Right lung (tissue), 10 donors: Measurements from ENCODE around the gene CDH7. TPM values are rescaled to one million over a fixed set of nuclear protein-coding genes. Genes with fewer than 3 reads are reported as not detected.

Experiments
- DNase-seq, 2 donors: peaks; one replicate each; pipeline ENCODE4 v3.0.0-alpha.2; 2013
- long read RNA-seq, 8 donors: transcript quantifications; one replicate each; lab custom pipeline, GENCODE V29; 2026
- polyA plus RNA-seq, 5 donors: library from polyadenylated mRNA; unstranded; fragments of 120-200 nt; gene quantifications; one replicate each; pipeline versions ENCODE4 v1.2.1 to v1.2.3, GENCODE V29; 2013; ENCODE audit warnings: inconsistent platforms in 1 of 5, low replicate concordance in 1 of 5; ENCODE audit not compliant: insufficient read length in 5 of 5, insufficient read depth in 1 of 5

CDH7 gene, protein sequence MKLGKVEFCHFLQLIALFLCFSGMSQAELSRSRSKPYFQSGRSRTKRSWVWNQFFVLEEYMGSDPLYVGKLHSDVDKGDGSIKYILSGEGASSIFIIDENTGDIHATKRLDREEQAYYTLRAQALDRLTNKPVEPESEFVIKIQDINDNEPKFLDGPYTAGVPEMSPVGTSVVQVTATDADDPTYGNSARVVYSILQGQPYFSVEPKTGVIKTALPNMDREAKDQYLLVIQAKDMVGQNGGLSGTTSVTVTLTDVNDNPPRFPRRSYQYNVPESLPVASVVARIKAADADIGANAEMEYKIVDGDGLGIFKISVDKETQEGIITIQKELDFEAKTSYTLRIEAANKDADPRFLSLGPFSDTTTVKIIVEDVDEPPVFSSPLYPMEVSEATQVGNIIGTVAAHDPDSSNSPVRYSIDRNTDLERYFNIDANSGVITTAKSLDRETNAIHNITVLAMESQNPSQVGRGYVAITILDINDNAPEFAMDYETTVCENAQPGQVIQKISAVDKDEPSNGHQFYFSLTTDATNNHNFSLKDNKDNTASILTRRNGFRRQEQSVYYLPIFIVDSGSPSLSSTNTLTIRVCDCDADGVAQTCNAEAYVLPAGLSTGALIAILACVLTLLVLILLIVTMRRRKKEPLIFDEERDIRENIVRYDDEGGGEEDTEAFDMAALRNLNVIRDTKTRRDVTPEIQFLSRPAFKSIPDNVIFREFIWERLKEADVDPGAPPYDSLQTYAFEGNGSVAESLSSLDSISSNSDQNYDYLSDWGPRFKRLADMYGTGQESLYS
- 1 to 10 TPM in 4 of 5 donors, under 1 TPM in 1; 0.97 to 1.8 (median 1.8) TPM for polyA plus RNA-seq
- long read RNA-seq, donor 1, result 0 reads
- long read RNA-seq, donor 2, result 0 reads
- long read RNA-seq, donor 3, result 0 reads
- long read RNA-seq, donor 4, result 0 reads
- long read RNA-seq, donor 5, full-length matches to known transcripts, result 1 of 1 reads
- long read RNA-seq, donor 5, partial matches to known transcripts, result 0 of 1 reads
- long read RNA-seq, donor 5, other reads (novel, unspliced or antisense), result 0 of 1 reads
- long read RNA-seq, donor 6, full-length matches to known transcripts, result 1 of 1 reads
- long read RNA-seq, donor 6, partial matches to known transcripts, result 0 of 1 reads
- long read RNA-seq, donor 6, other reads (novel, unspliced or antisense), result 0 of 1 reads
- long read RNA-seq, donor 7, result 0 reads
- long read RNA-seq, donor 8, result 0 reads

DNA sequence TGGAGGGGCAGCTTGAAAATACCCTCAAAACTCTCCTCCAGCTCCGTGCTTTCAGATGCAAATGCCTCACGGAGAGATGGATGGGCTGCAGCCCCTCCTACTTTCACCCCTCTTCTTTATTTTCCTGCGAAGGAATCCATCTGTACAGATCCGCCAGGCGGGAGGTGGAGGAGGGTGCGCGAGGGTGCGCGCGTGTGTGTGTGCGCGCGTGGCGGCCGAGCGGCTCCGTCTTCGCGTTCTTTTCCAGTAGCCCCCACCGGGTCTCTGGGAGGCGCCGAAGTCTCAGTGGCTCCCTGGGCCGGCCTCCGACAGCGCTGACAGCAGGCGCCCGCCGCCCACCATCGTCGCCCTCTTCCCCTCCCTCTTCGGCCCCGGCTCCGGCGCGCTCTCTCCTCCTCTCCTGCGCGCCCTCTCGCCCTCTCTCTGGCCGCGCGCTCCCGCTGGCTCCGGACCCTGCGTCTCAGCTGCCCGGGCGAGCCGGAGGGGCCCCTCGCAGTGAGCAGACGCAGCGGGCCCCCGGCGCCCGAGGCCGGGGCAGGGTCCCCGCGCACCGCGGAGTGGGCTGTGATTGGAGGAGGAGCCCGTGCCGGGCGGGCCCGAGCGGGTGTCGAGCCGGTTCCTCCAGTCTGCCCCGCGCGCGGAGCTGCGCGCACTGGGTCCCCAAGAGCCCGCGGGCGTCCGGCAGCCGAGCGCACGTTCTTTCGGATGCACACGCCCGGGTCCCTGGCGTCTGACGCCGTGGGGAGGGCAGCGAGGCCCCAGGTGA, at the start of gene CDH7:
Gene CDH7, plus strand, starts transcription at position 624 of the 766 bp plus-strand sequence. CDS start 11,831 bp downstream, outside the sequence.
- peak; percentile 41 to 61 for DNase-seq

DNA sequence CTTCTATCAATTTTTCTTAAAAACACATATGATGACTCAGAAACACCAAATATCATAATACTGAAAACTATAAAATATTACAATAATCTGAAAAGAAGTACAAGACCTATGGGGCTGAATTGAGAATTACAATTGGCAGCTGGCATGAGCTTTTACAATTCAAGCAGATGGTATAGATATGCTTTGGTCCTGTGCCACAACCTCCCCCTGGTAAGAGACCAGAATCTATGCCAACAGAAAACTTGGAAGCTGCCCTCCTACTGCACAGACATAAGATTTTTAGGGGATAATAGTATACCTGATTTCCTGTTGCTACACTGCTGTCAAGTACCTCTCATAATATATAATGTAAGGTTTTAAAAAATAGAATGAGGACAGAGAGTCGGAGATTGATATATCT, 46.8 kb upstream of the CDH7 start:
- DNase-seq, result no peak

DNA sequence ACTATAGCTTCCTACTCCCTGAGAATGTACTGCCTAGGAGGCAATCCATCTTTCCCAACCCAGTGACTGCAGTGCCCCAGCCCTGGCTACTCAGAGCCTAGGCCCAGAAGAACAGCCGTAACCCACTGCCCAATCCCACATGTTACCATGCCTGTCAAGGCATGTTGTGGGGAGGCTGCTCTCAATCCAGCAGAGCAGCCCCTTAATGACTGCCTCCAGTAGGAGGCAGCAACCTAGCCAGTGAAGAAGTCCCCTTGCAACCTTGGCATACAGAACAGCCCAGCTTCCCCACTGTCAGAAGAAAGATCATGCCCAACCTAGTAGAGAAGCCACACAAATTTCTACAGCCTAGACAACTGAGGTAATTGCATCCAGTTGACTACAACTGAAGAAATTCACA, 44.2 kb upstream of the CDH7 start:
- DNase-seq, result no peak

DNA sequence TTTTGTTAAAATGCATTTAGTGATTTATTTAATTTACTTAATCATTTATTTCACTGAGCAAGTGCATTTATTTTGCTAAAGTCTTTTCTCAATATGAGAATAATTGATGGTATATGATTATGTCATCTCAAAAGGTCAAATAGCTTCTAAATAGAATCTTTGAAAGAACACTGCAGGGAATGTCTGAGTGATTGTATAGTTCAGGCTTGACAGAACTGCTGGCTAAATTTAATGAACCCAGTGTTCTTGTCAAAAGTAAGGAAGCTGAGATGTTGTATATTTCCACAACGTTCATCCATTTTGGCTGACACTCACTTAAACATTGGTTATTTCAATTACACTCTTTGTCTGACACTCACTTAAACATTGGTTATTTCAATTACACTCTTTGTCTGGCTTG, 39.3 kb upstream of the CDH7 start:
- no peak for DNase-seq

DNA sequence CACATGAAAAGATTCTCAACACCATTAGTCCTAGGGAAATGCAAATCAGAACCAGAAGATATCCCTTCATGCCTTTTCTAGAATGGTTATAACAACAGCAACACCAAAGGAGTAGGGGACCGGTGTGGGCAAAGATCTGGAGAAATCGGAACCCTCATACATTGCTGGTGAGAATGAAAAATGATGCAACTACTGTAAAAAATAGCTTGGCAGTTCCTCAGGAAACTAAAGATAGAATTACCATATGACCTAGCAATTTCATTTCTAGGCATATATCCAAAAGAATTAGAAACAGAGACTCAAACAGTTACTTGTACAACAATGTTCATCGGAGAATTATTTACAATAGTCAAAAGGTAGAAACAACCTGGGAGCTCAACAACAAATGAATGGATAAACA, 29.2 kb upstream of the CDH7 start:
- DNase-seq, result no peak

DNA sequence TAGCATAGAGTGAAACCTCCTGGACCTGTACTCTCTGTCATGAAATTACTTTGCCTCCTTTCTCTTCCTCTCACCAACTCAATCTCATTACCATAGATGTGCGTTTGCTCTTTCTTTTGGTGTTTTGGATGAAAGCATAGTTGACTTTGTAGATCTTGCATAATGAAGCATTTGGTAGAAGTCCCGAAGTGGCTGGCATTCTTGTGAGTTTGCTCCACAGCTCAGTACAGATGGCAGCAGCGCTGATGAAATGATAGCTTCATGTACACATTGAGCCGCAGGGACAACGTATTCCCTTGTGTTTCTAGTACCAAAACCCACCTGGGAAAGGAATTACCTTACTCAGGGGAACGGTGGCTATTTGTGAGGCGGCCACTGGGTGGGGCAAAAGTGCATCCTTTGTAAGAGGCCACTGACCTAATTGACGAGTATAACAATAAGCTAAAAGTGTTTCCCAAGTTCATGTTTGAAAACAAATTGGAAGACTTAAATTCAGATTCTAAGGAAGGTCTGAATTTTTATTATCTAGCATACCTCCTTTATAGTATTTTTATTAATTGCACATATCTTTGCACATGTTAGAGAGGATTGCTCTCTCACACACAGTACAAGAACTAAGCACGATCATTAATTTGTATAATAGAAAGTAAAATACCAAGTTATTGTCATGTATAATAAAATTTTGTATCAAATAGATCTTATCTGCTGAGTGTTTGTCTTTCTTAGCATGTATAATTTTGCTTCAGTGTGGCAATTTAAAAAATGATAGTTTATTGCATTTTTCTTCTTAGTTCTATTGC, 25.4 kb upstream of the CDH7 start:
- peak in 1 of 2 donors; percentile 15 for DNase-seq

DNA sequence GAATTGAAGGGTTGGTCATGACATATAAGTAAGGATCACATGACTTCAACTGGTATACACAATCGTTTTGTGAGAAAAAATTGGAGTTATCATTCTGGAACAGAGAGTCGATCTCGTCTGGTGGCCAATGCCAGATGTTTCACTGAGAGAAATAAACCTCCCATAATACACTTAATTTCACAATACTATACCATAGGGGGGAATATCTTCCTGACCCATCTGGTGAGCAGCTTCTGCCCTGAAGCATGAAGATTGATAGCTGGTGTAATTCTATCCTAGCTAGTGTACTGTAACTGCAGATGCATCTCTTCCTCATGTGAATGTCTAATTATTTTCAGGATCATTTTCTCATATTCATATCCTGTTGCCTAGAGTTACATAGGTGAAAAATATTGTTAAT, 15.7 kb upstream of the CDH7 start:
- no peak for DNase-seq

DNA sequence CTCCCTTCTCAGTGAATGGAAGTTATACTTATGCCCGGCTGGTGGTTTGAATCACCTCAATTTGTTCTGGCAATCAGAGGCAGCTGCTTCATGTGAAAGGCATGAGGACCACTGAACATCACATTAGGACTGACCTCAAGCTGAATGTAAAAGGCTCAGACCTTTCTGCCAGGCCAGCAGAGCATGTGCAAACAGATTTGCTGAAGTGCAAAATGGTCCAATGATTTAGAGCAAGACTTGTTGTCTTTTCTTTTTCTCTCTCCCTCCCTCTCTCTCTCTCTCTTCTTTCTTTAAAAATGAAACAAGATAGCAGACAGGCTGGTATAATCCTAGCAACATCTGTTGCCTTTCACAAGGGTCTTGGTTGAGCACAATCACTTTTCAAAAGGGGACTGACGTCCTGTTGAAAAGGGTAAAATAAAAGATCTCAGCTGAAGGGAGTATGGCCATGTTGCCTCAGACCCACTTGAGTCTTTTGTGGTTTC, 13.3 kb upstream of the CDH7 start:
- no peak for DNase-seq

DNA sequence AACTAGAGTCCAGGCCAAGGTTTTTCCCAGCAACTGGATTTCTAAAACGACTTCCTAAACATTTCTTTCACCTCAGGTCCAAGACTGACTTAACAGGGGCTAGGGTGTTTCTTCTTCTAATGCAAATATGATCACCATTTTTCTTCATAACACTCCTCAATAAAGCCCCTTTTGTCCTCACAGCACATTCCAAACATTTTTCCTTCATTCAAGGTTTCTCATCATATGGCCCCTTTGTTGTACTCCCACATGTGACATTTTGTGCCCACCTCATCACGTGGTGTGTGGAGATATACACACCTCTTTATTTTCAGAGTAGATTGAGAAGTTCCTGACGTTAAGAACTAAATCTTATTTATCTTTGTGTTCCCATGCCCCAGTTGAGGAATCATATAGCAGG, 3.9 kb upstream of the CDH7 start:
- DNase-seq, result no peak

DNA sequence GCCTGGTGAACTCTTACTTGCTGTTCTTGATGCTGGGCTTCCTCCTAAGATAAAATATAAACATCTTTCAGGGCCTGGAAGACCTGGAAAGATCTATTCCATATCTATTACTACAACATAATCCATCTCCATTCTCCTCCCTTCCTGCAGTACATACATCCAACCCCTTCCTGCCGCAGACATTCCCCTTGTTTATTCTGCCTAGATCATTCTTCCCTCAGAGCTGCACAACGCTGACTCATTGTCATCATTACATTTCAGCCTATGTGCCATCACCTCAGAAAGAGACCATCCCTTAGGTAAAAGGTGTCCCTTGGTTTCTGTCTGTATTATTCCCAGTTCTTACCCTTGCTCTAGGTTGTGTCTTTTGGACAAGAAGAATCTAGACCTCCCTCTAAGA, 2.5 kb upstream of the CDH7 start:
- DNase-seq, result no peak

DNA sequence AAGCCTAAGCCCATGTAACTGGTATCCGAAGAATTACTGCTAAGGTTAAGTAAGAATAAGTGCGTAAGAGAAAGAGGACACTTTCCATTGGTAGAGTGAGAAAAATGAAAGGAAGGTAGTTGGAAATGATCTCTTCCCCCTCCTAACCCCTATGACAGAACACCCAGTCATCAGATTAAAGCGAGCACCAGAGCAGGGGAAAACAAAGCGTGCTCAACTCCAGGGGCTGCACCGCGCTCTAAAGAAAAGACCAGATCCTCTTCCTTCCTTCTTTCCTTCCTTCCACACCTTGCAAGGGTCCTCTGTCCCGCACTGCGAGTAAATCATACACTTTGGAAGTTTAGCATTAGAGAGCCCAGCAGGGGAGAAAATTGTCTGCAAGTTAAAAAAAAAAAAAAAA, 971 bp upstream of the CDH7 start:
- DNase-seq, result no peak

DNA sequence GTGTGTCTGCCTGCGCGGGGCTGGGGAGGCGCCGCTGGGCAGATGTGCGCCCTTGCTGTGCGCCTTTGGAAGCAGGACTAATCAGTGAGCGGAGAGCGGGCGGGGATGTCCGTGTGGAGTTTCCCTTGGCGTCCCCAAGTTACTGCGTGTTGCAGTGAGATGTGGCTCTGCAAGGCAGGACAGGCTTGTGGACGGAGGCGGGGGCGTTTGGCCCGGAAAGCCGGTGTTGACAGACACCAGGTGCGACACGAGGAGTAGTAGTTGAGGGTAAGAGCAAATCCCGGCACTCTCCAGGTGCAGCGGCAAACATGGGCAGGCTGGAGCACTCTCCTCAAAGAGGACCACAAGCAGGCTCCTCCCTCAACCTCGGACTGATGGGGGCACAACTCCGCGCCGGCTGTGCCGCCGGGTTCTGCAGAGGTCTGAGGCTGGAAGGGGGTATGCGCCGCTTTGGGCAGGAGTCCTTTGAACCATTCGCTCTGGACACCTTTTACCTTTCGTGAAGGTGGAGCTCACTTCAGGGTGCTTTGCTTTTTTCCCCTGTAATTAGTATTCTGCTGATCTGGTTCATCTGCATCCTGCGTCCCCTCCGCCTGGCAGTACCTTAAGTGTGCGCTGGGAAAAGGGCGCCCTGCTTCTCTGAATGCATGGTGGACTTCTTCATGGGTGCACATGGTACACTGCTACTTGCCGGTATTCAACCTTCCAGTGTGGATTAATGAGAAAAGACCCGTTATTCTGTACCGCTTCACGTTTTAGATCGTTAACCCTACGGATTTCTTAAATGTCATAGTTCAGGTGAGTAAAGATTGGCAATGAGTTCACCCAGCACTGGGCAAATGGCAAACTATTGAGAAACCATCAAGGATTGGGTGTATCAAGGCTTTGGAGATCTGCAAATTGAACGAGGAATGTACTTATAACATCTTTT, 608 bp downstream of the CDH7 start:
- no peak for DNase-seq

DNA sequence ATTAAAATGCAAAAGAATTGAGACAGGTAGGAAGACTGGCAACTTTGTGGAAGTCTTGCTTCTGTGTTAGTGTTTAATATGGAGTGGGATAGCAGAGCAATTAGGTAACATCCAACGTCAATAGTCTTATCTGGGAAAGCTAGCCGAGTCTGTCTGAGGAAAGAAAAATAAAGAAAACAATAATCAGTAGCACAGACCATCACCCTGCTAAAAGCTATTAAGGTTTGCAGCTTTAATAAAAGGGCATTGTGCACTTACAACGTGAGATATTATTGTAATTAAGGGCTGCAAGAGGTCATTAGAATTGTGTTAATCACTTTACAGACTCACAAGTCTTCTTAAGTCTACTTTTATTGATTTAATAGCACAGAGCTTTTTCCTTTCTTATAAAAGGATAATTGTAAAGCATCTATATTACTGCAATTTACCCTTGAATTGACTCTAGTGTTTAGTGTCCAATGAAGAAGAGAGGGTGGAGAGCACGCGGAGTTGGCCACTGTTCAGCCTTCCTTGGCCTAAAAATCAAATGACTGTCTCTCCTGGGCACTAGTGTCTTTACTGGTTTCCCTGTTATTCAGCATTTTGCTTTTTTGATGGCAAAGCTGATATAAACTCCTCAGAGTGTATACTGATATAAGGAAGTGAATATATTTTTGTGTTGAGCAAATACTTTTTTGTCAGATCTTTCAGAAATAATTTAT, 2.0 kb downstream of the CDH7 start:
- DNase-seq, result no peak

DNA sequence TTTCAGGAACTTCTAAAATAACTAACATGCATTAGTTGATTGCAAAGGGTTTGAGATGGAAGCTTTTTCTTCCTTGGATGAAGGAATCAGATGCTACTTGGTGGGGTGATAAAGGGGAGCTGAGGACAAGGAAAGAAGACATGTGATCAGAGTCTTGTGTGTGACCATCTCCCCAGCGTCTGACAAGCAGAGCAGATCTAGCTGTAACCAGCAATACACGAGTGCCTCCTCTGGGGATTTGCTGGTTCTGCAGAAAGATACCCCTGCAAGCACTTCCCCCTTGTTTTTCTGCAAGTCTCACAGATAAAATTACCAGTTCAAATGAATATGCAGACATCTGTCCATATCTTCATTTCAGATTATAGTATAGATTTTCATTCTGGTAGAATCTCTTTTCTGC, 2.7 kb downstream of the CDH7 start:
- peak in 1 of 2 donors; percentile 25 for DNase-seq

DNA sequence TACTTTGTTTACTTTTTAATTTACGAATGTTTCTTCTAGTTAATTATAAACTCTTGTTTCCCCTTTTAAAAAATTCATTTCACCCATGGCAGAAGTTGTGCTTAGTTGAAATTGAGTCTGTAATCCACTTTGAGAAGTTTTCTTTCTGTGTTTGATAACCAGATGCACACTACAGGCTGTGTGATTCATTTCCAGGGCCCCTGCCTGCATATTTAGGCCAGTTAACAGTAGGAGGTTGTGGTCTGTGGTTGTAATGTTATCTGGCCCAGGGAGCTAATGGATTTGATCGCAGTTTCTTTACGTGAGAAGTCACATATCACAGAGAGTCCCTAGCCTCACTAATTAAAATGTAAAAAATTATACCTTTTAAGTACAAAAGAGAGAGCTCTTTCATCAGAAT, 3.3 kb downstream of the CDH7 start:
- no peak for DNase-seq

DNA sequence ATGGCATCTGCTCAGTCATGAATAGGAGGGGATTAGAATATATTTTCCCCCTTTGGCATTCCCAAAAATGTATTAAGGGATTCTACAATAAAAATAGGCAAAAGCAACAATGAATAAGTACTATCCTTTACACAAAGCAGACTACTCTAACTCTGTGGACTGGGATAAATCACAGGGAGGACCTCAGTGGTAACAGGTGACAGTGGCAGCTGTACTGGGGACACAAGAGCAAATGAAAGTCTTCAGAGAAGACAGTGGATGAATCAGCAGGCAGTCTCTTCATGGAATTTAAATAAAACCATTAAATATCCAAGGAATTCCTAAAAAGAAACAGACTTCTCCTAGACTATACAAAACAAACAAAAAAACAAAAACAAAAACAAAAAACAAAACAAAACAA, 4.8 kb downstream of the CDH7 start:
- DNase-seq, result no peak

DNA sequence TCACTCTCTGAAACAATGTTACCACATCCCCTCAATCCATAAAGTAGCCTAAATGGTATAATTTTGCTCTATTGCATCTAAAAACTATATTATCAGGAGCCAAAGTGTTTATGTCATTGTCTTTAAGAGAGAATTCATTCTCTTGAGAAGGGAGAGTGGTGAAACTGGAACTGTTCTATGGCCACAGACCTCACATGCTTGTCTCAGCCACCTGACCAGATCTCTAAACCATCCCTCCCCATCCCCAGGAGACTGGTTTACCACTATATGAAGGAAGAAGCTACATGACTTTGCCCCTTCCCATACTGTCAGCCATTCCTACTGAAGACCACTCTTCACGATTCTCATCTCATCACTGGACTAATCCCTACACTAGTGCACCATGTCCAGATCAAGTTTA, 9.6 kb downstream of the CDH7 start:
- DNase-seq, result no peak

DNA sequence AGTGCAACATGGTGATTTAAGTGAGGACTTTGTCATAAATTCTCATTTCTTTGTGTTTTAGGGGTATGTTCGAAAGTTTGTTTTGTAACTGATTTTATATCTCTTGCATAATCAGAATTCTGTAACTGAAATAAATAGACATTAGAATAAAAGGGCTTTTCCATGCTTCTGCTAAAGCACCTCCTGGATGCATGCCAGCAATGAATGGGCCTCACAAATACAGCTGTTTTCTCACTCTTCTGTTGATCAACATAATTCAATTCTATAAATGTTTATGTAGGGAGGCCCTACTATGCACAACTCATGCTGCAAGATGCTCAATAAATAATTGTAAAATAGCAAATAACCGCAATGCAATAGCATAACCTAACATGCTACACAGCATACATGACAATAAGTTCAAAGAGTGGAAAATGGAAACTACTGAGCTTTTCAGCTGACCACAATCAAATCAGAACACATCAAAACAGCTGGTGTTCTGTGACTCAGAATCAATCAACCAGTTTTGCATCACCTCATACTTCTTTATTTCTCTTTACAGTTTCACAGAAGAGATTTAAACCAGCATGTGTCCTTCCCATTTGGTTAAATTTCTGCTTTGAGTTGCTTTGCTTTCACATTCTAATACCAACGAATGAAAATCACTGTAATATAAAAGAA, 11.0 kb downstream of the CDH7 start:
- no peak for DNase-seq
